ENCODE data around the gene IQSEC3.

The IQSEC3 gene

DNA sequence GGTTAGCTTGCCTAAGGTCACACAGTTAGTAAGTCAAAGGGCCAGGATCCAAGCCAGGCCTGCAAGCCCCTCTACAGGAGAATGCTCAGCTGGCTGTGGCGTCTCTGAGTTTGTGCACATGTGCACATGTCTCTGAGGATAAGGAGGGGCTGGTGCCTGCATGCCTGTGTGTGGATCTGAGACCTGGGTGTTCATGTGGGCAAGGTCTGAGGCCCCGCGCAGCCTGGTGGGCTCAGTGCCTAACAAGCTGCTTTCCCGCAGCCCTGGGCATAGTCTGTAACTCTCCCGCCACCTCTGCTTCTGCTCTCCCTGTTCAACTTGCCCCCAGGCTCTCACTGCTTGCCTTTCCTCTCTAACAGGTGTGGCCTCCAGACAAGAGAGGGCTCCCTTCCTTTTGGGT lies 151.7 kb downstream of the IQSEC3 start:
- Histone ChIP-seq H3K36me3 (ENCODE audit: control insufficient read depth in 2 of 2, insufficient read depth in 1 of 2, low read length in 2 of 2) (no peaks in the 10 kb centered on the region), H3K4me1 (ENCODE audit: control insufficient read depth, insufficient read depth, low read length) (no peaks in the 10 kb centered on the region; the same call in 1 of the 2 replicates), H3K9me3 (ENCODE audit: control insufficient read depth, insufficient read depth, low read depth, low read length) (no peaks in the 10 kb centered on the region), H3K27ac (ENCODE audit: extremely low read depth, low read depth, low read length) (no peak overlapping the region), H3K4me3 (ENCODE audit: low read depth, low read length) (no peak overlapping the region)
- ChIA-PET POLR2A (no interaction called here), CTCF (interaction anchor here (0.6 to 2.5 kb wide), 5 partner anchors 10 to 159 kb away, joined by 3 to 20 read pairs (median 3); no protein-coding TSS in a partner anchor)
- TF ChIP-seq, protein P1, sequence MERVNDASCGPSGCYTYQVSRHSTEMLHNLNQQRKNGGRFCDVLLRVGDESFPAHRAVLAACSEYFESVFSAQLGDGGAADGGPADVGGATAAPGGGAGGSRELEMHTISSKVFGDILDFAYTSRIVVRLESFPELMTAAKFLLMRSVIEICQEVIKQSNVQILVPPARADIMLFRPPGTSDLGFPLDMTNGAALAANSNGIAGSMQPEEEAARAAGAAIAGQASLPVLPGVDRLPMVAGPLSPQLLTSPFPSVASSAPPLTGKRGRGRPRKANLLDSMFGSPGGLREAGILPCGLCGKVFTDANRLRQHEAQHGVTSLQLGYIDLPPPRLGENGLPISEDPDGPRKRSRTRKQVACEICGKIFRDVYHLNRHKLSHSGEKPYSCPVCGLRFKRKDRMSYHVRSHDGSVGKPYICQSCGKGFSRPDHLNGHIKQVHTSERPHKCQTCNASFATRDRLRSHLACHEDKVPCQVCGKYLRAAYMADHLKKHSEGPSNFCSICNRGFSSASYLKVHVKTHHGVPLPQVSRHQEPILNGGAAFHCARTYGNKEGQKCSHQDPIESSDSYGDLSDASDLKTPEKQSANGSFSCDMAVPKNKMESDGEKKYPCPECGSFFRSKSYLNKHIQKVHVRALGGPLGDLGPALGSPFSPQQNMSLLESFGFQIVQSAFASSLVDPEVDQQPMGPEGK (tag by site-specific recombination; IDR thresholded peaks at IDR 0.05) = no peak
- TF ChIP-seq ZNF423 (tag by site-specific recombination; IDR thresholded peaks at IDR 0.05) = 0 out of 2 replicates have a peak, but pooled peaks have one; percentile 3
- TF ChIP-seq, protein P2, sequence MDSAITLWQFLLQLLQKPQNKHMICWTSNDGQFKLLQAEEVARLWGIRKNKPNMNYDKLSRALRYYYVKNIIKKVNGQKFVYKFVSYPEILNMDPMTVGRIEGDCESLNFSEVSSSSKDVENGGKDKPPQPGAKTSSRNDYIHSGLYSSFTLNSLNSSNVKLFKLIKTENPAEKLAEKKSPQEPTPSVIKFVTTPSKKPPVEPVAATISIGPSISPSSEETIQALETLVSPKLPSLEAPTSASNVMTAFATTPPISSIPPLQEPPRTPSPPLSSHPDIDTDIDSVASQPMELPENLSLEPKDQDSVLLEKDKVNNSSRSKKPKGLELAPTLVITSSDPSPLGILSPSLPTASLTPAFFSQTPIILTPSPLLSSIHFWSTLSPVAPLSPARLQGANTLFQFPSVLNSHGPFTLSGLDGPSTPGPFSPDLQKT (IDR thresholded peaks at IDR 0.05; ENCODE audit: borderline replicate concordance, low read depth, low read length) = no peak

DNA sequence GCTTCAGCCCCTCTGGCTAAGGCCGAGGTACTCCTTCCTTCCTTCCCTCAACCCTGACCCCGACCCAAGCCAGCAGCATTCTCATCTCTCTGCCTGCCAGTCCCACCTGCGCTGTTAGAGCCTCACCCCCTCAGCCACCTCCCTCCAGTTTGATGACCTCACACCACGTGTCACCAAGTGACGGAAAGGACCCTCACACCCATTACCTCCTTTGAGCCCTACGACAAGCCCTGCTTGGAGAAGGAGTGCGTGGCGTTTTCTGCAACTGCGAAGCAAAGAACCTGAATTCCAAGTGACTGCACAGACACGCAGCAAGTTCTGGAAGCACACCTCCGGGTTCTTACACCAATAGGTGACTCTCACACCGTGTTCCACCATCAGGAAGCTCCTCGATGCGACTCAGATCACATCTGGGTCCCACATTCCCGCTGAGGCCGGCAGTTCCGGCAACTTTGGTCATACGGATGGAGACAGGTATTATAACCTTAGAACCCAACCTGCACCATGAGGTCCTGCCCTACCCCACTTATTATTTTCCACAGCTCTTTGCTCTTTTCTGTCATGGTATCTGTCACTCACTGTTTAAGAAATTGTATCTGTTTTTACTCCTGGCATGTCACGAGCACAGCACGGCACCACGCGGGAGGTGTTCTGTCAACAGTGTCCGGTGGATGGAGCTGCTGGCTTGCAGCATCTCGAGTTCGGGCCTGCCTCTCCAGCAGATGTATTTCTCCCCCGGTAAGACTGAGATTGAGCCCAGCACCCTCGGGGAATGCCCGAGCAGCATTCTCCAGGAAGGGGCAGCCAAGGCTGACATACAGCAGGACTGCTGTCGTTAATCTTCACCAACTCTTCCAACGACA lies 152.4 kb downstream of the IQSEC3 start:
- ChIA-PET POLR2A (interaction anchor here (1.3 kb wide), 1 partner anchor 20 kb away, joined by 3 read pairs; no protein-coding TSS in a partner anchor), CTCF (interaction anchor here (0.7 to 3.7 kb wide), 18 partner anchors 7 to 74 kb away, joined by 3 to 20 read pairs (median 6); no protein-coding TSS in a partner anchor)
- no peak overlapping the region for H3K27ac ChIP-seq (ENCODE audit: extremely low read depth, low read depth, low read length)
- no peaks in the 10 kb centered on the region; the same call in 1 of the 2 replicates for H3K4me1 ChIP-seq (ENCODE audit: control insufficient read depth, insufficient read depth, low read length)
- H3K9me3 ChIP-seq (ENCODE audit: control insufficient read depth, insufficient read depth, low read depth, low read length) = no peaks in the 10 kb centered on the region
- H3K4me3 ChIP-seq (ENCODE audit: low read depth, low read length) = no peak overlapping the region
- no peaks in the 10 kb centered on the region for H3K36me3 ChIP-seq (ENCODE audit: control insufficient read depth in 2 of 2, insufficient read depth in 1 of 2, low read length in 2 of 2)
- TF ChIP-seq, protein P3, sequence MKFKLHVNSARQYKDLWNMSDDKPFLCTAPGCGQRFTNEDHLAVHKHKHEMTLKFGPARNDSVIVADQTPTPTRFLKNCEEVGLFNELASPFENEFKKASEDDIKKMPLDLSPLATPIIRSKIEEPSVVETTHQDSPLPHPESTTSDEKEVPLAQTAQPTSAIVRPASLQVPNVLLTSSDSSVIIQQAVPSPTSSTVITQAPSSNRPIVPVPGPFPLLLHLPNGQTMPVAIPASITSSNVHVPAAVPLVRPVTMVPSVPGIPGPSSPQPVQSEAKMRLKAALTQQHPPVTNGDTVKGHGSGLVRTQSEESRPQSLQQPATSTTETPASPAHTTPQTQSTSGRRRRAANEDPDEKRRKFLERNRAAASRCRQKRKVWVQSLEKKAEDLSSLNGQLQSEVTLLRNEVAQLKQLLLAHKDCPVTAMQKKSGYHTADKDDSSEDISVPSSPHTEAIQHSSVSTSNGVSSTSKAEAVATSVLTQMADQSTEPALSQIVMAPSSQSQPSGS (tag by site-specific recombination; IDR thresholded peaks at IDR 0.05; ENCODE audit: low read depth) = no peak
- TF ChIP-seq ZSCAN16 (tag by site-specific recombination; IDR thresholded peaks at IDR 0.05) = 0 out of 2 replicates have a peak, but pooled peaks have one; percentile 51

DNA sequence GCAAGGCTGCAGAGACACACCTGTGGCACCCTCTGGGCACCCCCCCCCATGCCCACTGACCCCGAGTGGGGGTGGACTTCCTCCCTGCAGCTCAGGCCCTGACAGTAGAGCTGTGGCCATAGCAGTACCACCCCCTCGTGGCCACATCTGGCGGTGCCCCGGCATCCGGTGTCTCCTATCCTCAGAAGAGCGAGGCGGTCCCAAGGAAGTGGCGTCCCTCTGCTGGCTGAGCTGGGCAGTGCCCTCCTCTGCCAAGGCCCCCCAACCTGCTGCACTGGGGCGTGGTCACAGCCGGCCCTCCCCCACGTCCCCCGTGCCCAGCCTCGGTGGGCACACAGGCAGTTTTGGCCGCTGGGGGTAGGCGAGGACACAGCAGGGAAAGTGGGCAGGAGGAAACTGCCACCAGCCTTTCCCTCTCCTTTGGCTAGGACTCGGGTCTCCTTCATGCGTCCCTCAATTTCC lies 153.4 kb downstream of the IQSEC3 start:
- H3K4me3 ChIP-seq (ENCODE audit: low read depth, low read length) = no peak overlapping the region
- ChIA-PET POLR2A (interaction anchor here (1.3 kb wide), 1 partner anchor 21 kb away, joined by 3 read pairs; no protein-coding TSS in a partner anchor), CTCF (interaction anchor here (0.6 to 3.7 kb wide), 21 partner anchors 8 to 164 kb away, joined by 3 to 20 read pairs (median 4); no protein-coding TSS in a partner anchor)
- no peaks in the 10 kb centered on the region; the same call in 1 of the 2 replicates for H3K4me1 ChIP-seq (ENCODE audit: control insufficient read depth, insufficient read depth, low read length)
- H3K36me3 ChIP-seq (ENCODE audit: control insufficient read depth in 2 of 2, insufficient read depth in 1 of 2, low read length in 2 of 2) = no peaks in the 10 kb centered on the region
- H3K9me3 ChIP-seq (ENCODE audit: control insufficient read depth, insufficient read depth, low read depth, low read length) = no peaks in the 10 kb centered on the region
- no peak overlapping the region for H3K27ac ChIP-seq (ENCODE audit: extremely low read depth, low read depth, low read length)
- TF ChIP-seq, protein P4, sequence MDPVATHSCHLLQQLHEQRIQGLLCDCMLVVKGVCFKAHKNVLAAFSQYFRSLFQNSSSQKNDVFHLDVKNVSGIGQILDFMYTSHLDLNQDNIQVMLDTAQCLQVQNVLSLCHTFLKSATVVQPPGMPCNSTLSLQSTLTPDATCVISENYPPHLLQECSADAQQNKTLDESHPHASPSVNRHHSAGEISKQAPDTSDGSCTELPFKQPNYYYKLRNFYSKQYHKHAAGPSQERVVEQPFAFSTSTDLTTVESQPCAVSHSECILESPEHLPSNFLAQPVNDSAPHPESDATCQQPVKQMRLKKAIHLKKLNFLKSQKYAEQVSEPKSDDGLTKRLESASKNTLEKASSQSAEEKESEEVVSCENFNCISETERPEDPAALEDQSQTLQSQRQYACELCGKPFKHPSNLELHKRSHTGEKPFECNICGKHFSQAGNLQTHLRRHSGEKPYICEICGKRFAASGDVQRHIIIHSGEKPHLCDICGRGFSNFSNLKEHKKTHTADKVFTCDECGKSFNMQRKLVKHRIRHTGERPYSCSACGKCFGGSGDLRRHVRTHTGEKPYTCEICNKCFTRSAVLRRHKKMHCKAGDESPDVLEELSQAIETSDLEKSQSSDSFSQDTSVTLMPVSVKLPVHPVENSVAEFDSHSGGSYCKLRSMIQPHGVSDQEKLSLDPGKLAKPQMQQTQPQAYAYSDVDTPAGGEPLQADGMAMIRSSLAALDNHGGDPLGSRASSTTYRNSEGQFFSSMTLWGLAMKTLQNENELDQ (tag by site-specific recombination; IDR thresholded peaks at IDR 0.05; ENCODE audit: low read depth) = no peak
- TF ChIP-seq GLIS2 (tag by site-specific recombination; IDR thresholded peaks at IDR 0.05) = peak; percentile 83
- no peak for TF ChIP-seq KLF10 (tag by site-specific recombination; IDR thresholded peaks at IDR 0.05)
- TF ChIP-seq ZNF843 (tag by site-specific recombination; IDR thresholded peaks at IDR 0.05) = no peak
- TF ChIP-seq, protein P5, sequence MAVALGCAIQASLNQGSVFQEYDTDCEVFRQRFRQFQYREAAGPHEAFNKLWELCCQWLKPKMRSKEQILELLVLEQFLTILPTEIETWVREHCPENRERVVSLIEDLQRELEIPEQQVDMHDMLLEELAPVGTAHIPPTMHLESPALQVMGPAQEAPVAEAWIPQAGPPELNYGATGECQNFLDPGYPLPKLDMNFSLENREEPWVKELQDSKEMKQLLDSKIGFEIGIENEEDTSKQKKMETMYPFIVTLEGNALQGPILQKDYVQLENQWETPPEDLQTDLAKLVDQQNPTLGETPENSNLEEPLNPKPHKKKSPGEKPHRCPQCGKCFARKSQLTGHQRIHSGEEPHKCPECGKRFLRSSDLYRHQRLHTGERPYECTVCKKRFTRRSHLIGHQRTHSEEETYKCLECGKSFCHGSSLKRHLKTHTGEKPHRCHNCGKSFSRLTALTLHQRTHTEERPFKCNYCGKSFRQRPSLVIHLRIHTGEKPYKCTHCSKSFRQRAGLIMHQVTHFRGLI (tag by site-specific recombination; IDR thresholded peaks at IDR 0.05) = no peak
- TF ChIP-seq ZNF544 (tag by site-specific recombination; IDR thresholded peaks at IDR 0.05) = no peak
- no peak for TF ChIP-seq ZNF394 (tag by site-specific recombination; IDR thresholded peaks at IDR 0.05; ENCODE audit: borderline replicate concordance)
- no peak for TF ChIP-seq ZFP69B (tag by site-specific recombination; IDR thresholded peaks at IDR 0.05)
- TF ChIP-seq, protein P6, sequence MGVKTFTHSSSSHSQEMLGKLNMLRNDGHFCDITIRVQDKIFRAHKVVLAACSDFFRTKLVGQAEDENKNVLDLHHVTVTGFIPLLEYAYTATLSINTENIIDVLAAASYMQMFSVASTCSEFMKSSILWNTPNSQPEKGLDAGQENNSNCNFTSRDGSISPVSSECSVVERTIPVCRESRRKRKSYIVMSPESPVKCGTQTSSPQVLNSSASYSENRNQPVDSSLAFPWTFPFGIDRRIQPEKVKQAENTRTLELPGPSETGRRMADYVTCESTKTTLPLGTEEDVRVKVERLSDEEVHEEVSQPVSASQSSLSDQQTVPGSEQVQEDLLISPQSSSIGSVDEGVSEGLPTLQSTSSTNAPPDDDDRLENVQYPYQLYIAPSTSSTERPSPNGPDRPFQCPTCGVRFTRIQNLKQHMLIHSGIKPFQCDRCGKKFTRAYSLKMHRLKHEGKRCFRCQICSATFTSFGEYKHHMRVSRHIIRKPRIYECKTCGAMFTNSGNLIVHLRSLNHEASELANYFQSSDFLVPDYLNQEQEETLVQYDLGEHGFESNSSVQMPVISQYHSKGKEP (tag by site-specific recombination; IDR thresholded peaks at IDR 0.05) = no peak
- TF ChIP-seq KLF1 (tag by site-specific recombination; IDR thresholded peaks at IDR 0.05) = peak; percentile 44; the same call in 1 of the 2 replicates
- TF ChIP-seq ZNF324 (tag by site-specific recombination; IDR thresholded peaks at IDR 0.05) = no peak
- no peak for TF ChIP-seq ZFP37 (tag by site-specific recombination; IDR thresholded peaks at IDR 0.05)
- no peak for TF ChIP-seq SALL2 (tag by site-specific recombination; IDR thresholded peaks at IDR 0.05; ENCODE audit: borderline replicate concordance)
